H1 (cell line): ENCODE data around the gene NCF2.

Experiments used
- BCL11A ChIP-seq, 2 experiments: IDR thresholded peaks; one replicate each; pipeline ENCODE4 v1.6.1; 2011; ENCODE audit warnings: low read depth in 2 of 2, low read length in 2 of 2, mild to moderate bottlenecking in 2 of 2
- CHD2 ChIP-seq: IDR thresholded peaks from 2 replicates; pipeline ENCODE4 v1.6.1; 2012; ENCODE audit warnings: low read length, improper control_type of control experiment
- EP300 ChIP-seq, 2 experiments: IDR thresholded peaks; 1 replicate in 1 of 2; 2 replicates in 1 of 2; pipeline ENCODE4 v1.6.1; 2011 to 2012; ENCODE audit warnings: low read depth in 2 of 2, low read length in 2 of 2, mild to moderate bottlenecking in 2 of 2, borderline replicate concordance in 1 of 2, inconsistent platforms in 1 of 2, moderate library complexity in 1 of 2
- JUN ChIP-seq: IDR thresholded peaks from 2 replicates; pipeline ENCODE4 v1.6.1; 2011; ENCODE audit warnings: low read depth, mild to moderate bottlenecking, improper control_type of control experiment, low read length
- JUND ChIP-seq: IDR thresholded peaks from 2 replicates; pipeline ENCODE4 v1.6.1; 2011; ENCODE audit warnings: mild to moderate bottlenecking, improper control_type of control experiment, low read length
- SP1 ChIP-seq: IDR thresholded peaks from 2 replicates; pipeline ENCODE4 v1.6.1; 2011; ENCODE audit warnings: low read depth, low read length
- TEAD4 ChIP-seq: IDR thresholded peaks from 2 replicates; pipeline ENCODE4 v1.6.1; 2012; ENCODE audit warnings: low read depth, low read length, inconsistent platforms, mixed read lengths
- TF ChIP-seq, protein P1 (sequence below), 3 experiments: IDR thresholded peaks; 1 replicate in 2 of 3; 2 replicates in 1 of 3; pipeline versions ENCODE4 v1.5.1 to v1.6.1; 2011; ENCODE audit warnings: low read length in 3 of 3, mild to moderate bottlenecking in 3 of 3, inconsistent platforms in 2 of 3, low read depth in 1 of 3, moderate library complexity in 1 of 3; ENCODE audit not compliant: insufficient read depth in 1 of 3; ENCODE audit errors: control extremely low read depth in 1 of 3
- TF ChIP-seq, protein P2 (sequence below): IDR thresholded peaks from 2 replicates; pipeline ENCODE4 v1.6.1; 2011; ENCODE audit warnings: low read length, improper control_type of control experiment
- TF ChIP-seq, protein P3 (sequence below): IDR thresholded peaks from 2 replicates; pipeline ENCODE4 v1.6.1; 2012; ENCODE audit warnings: inconsistent platforms

DNA sequence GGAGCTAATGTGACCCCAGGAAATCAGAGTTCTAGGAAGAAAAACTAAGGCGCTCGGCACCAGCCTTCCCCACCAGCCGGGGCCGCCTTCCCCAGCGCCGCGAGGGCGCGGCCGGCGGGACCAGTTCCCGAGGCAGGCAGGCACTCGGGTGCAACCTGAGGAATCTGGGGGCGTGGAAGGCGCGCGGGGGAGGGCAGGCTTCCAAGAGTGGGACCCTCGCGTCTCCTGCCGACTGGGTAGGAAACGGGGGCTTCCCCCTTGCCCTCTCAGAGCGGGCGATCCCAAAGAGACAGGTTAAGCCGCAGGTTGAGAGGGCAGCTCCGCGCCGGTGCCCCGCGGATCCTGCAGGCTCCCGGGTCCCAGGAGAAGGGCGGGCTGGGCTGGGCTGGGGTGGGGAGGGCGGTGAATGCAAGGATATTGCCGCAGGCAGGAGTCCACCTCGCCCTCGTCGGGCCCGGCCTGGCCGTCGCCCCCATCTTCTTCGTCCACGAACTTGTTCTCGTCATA is 44.9 kb upstream of the NCF2 start:
- TF ChIP-seq TEAD4 (no peak), JUND (no peak), BCL11A (IDR thresholded peaks at IDR 0.05; ENCODE audit: low read depth in 2 of 2, low read length in 2 of 2) (no peak), CHD2 (no peak), JUN (no peak), EP300 (IDR thresholded peaks at IDR 0.05; ENCODE audit: borderline replicate concordance in 1 of 2, low read depth in 2 of 2, low read length in 2 of 2) (no peak), SP1 (no peak)
- TF ChIP-seq, protein P1, sequence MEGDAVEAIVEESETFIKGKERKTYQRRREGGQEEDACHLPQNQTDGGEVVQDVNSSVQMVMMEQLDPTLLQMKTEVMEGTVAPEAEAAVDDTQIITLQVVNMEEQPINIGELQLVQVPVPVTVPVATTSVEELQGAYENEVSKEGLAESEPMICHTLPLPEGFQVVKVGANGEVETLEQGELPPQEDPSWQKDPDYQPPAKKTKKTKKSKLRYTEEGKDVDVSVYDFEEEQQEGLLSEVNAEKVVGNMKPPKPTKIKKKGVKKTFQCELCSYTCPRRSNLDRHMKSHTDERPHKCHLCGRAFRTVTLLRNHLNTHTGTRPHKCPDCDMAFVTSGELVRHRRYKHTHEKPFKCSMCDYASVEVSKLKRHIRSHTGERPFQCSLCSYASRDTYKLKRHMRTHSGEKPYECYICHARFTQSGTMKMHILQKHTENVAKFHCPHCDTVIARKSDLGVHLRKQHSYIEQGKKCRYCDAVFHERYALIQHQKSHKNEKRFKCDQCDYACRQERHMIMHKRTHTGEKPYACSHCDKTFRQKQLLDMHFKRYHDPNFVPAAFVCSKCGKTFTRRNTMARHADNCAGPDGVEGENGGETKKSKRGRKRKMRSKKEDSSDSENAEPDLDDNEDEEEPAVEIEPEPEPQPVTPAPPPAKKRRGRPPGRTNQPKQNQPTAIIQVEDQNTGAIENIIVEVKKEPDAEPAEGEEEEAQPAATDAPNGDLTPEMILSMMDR (IDR thresholded peaks at IDR 0.05; ENCODE audit: control extremely low read depth in 1 of 3, insufficient read depth in 1 of 3, low read depth in 1 of 3, low read length in 3 of 3) = no peak
- TF ChIP-seq, protein P2, sequence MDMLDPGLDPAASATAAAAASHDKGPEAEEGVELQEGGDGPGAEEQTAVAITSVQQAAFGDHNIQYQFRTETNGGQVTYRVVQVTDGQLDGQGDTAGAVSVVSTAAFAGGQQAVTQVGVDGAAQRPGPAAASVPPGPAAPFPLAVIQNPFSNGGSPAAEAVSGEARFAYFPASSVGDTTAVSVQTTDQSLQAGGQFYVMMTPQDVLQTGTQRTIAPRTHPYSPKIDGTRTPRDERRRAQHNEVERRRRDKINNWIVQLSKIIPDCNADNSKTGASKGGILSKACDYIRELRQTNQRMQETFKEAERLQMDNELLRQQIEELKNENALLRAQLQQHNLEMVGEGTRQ = no peak
- TF ChIP-seq, protein P3, sequence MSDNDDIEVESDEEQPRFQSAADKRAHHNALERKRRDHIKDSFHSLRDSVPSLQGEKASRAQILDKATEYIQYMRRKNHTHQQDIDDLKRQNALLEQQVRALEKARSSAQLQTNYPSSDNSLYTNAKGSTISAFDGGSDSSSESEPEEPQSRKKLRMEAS = no peak
